ENCODE data around the gene NCAM1. TPM values are rescaled to one million over a fixed set of nuclear protein-coding genes. Genes with fewer than 3 reads are reported as not detected.
A peak's percentile ranks its signal among the peaks of the same experiment; 100 is the strongest.

Gene NCAM1
- total and polyA plus RNA-seq, 2 of the 13 experiments (the other 11 are each of a cell fraction or from before 2014, with no cell fraction given) = 0.05 TPM; not detected in 1

DNA sequence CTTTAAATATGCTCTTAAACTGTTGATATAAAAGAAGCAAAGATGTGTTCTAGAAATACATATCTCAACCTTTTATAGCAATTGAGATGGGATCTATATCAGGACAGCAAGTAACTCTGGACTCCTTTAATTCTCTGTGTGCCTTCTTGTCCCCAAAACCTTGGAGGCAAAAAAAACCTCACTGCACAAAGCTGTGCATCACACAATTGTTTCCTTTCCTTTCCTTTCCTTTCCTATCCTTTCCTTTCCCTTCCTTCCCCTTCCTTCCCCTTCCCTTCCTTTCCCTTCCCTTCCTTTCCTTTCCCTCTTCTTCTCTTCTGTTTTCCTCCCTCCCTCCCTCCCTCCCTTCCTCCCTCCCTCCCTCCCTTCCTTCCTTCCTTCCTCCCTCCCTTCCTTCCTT, 343.7 kb downstream of the NCAM1 start:
- Histone ChIP-seq H3K4me2 (ENCODE audit: low read depth, low read length) (no peak overlapping the region), H3K79me2 (ENCODE audit: insufficient read depth, low read length) (no peaks in the 10 kb centered on the region), H3K9me3 (ENCODE audit: low read length) (no peaks in the 10 kb centered on the region), H3K36me3 (replicated peaks in 1 of 2; ENCODE audit: control insufficient read depth in 1 of 2, insufficient read depth in 2 of 2, low read length in 2 of 2) (no peaks in the 10 kb centered on the region), H3K4me3 (replicated peaks in 1 of 3; ENCODE audit: insufficient read depth in 1 of 3, low read depth in 2 of 3, low read length in 3 of 3) (no peak overlapping the region), H3K27ac (ENCODE audit: extremely low read length, insufficient read depth, low read length) (no peak overlapping the region), H2AFZ (ENCODE audit: low read length) (no peak overlapping the region), H4K20me1 (ENCODE audit: insufficient read depth, low read length) (no peaks in the 10 kb centered on the region), H3K27me3 (ENCODE audit: control insufficient read depth in 1 of 2, insufficient read depth in 2 of 2, low read length in 2 of 2) (no peaks in the 10 kb centered on the region), H3K4me1 (ENCODE audit: insufficient read depth, low read length) (no peaks in the 10 kb centered on the region), H3K9ac (ENCODE audit: insufficient read depth, low read depth, low read length) (no peak overlapping the region)
- no peak for DNase-seq (ENCODE audit: low spot score)
- FAIRE-seq = no peak
- ChIA-PET POLR2A (no interaction called here), CTCF (ENCODE audit: low intra/inter-chr PET ratio, low total read pairs) (interaction anchor here (0.8 to 4.5 kb wide), 3 partner anchors 228 to 491 kb away, joined by 6 to 69 read pairs (median 6); no protein-coding TSS in a partner anchor)
- in situ Hi-C loops (cut with HindIII; ENCODE audit: extremely low pct_ligation_motif_present, low pct_unique_long_range_greater_than_20kb) (loop anchor here (5.0 kb wide), 2 partner anchors 227 to 427 kb away; no protein-coding TSS in a partner anchor), intact Hi-C loops (cut with micrococcal nuclease; ENCODE audit: unreplicated experiment) (loop anchor here (1.0 kb wide), 3 partner anchors 227 to 491 kb away; no protein-coding TSS in a partner anchor)
- ATAC-seq = no peak
- BruUV-seq (replicated peaks) = no TSS peak
- TF ChIP-seq ZNF580 (CRISPR knock-in tag; IDR thresholded peaks at IDR 0.05; ENCODE audit: borderline replicate concordance, low read depth) = no peak
- TF ChIP-seq HNRNPK (IDR thresholded peaks at IDR 0.05; ENCODE audit: low read depth, low read length, poor library complexity, severe bottlenecking) = peak; percentile 53
- no peak for TF ChIP-seq ZBTB20 (CRISPR knock-in tag; IDR thresholded peaks at IDR 0.05; ENCODE audit: borderline replicate concordance, low read depth)
- no peak for TF ChIP-seq ZNF614 (CRISPR knock-in tag; IDR thresholded peaks at IDR 0.05; ENCODE audit: borderline replicate concordance)
- no peak for TF ChIP-seq ZNF3 (CRISPR knock-in tag; IDR thresholded peaks at IDR 0.05)
- no peak for TF ChIP-seq ZNF782 (CRISPR knock-in tag; IDR thresholded peaks at IDR 0.05; ENCODE audit: borderline replicate concordance)
- no peak for TF ChIP-seq BRF2 (CRISPR knock-in tag; IDR thresholded peaks at IDR 0.05)
- peak; percentile 56 for TF ChIP-seq PCBP2 (optimal IDR thresholded peaks at IDR 0.05; ENCODE audit: low read depth, low read length, poor library complexity, severe bottlenecking)
